ENCODE measurements around the gene LRPAP1.

LRPAP1 gene

DNA sequence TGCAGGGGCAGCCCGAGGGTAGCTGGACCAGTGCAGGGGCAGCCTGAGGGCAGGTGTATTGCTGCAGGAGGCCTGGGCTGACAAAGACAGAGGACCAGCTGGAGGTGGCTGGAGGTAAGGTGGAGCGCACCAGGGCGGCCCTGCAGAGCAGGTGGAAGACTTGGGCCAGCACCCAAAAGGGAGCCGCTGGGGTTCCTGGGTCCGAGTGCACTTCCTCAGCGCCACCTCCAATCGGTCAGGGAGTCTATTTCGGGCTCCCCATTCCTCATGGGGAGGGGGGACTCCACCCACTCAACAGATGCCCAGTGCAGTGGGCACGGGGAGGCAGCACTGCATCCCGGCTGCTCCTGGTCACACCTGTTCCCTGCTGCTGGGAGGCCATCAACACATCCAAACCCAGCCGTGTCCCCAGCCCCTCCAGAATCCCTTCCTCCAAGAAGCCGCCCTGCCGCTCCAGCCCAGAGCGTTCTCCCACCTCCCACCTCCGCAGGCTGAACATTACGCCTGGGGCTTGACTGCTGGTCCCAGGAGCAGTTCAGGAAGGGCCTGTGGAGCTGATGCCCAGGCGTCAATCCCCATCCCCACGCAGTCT lies 1.5 kb downstream of the LRPAP1 start:
- no peak for DNase-seq

DNA sequence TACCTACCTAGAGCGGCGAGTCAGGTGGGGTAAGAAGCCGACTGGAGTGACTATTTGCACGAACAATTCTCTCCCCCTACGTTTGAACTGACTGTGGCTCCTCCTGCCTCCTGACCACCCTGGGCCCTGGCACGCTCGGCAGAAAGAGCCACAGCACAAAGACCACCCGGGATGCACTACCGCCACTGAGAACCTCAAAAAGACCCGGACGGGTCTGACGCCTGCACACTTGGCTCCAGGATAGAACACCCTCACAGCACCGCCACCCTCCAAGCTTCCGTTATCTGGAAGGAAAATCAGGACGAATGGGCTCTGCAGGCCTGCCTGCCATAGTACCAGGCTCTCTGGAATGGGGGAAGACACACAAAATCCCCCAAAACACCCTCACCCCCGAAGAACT lies 2.2 kb downstream of the LRPAP1 start:
- no peak for DNase-seq

DNA sequence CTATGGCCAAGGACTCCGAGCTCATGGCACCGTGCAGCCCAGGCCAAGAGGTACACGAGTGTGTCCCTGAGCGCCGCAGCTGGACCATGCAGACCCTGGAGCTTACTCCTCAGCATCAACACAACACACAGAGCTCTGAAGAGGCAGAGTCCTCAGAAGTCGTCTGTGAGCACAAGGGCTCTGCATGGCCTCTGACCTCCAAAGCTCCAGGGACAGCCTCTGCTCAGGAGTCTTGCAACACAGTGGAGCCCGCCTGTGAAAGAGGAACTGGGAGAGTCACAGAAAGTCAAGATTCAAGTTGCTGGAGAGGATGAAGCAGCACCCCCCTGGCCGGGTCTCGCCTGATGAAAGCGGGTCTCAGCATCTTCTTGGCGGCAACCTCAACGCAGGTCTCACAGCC lies 2.9 kb downstream of the LRPAP1 start:
- DNase-seq, result no peak

DNA sequence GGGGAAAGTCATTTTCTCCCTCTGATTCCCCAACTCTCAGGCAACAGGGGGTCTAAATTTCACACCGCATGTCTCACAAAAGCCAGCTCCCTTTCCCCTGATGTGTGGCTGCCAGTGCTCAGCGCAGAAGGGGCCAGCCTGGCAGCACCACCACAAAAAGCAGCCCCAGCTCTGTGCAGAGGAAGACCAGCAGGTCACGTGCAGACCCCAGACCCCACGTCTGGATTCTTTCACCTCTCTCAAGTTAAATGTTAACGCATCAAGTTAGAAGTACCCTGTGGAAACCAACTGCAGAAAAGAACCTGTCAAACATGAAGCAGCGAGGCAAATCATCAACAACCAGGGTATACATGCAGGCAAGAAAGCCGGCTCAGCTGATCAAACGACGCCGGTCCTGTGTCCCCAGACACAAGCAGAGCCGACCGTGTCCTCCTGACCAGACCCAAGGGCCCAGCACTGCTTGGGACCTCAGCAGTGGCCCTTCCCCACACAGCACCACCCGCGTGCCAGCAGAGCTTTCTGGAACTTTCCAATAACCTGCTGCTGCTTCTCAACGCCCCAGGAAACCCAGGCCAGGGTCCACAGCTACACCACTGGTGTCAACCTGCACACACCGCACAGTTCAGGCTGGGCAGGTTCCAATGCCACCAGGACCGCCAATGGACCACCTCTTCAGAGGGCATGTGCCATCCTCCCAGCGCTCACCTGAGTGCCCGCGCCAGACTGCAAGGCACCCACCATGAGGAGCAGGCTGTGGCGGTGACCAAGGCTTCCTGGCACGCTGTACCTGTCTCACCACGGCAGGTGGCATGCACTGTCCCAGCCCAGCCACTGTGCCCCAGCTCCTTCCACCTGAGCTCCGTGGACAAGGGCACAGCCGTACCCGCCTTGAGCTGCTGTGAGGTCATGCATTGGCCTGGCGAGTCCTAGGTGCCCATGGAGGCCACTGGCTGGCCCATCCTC lies 4.0 kb downstream of the LRPAP1 start:
- no peak for DNase-seq

DNA sequence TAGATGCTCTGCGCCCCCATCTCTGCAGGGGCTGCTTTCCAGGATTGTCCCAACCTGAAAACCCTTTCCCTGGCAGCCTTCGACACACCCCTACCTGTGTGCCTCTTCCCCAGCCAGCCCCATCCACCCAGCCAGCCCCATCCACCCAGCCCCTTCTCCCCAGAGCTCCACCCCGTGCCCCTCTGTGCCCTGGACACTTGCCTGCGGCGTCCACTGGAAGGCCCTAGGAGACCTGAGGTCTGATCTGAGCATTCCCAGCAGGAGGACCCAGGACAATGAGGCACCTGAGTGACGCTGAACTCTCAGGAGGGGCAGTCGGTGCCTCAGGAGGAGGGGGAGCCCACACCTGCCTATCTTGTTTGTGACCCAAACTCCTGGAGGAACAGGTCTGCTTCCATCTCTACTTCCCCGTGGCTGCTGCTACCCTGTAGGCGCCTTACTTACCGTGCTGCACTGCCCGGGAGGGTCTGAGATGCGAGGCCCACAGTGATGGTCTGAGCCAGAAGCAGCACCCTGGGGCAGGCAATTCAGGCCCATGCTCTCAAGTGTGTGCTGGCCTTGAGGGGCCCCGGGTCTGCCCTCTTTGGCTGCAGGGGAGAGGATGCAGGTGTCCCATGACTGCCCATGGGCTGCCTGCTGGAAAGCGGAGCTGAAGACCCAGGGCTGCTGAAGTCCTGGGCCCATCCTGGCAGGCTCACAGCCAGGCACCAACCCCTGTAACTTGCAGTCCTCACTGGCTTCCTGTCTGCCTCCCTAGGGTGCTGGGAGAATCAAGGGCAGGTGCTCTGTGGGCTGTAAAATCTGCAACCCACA lies 4.9 kb downstream of the LRPAP1 start:
- DNase-seq, result no peak

DNA sequence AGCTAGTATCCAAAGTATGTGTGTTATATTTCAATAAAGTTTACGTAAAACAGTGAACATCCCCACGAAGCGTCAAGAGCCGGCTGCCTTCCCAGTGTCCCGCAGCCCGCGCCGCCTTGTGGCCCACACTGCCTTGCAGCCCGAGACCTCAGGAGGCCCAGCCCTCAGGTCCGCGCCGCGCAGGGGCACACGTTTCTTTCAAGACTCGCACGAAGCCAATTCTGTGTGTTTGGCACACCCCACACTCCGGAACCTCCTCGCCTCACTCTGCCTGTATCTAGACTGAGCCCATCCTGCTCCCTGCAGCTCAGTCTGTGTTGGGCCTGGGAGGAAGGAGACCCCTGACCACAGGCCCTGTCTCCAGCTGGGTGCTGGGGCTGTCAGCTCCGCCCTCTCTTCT lies 5.8 kb downstream of the LRPAP1 start:
- no peak for DNase-seq

DNA sequence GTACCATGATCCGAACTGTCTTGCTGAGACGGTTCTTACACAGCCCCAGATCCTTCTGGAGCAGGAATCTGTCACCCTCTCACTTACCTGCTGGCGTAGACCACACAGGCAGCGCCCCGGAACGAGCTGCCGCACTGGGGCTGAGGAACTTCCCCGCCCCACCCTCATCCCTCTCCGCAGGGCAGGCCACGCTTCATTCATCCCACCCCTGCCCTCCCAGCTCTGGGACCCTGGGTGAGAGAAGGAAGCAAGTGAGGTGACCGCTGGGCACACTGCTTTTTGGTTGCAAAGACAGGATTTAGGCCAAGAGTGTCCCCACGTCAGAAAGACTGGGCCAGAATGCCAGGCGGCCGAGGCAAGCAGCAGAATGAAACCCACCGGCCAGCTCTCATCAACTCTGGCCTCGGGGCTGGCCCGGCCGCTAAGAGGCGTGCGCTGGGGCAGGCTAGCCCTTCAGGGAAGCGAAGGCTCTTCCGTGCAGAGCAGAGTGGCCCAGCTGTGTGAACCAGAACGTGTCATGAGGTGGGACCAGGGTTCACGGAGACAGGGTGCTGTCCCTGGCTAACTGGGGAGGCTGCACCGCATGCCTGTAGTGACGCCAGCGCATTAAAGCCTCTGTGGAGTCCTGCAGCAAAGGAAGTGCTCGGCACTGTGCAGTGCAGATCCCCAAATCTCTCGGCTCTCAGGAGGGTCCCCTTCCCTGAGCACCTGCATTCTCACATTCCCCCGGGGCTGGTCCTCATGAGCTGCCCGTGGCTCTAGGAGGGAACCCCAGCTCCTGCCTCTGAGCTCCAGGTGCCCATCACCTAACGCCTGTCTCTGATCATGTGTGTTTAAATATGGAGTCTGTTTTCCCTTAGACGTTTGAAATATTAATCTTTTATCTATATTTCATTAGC lies 6.4 kb downstream of the LRPAP1 start:
- DNase-seq, result no peak

DNA sequence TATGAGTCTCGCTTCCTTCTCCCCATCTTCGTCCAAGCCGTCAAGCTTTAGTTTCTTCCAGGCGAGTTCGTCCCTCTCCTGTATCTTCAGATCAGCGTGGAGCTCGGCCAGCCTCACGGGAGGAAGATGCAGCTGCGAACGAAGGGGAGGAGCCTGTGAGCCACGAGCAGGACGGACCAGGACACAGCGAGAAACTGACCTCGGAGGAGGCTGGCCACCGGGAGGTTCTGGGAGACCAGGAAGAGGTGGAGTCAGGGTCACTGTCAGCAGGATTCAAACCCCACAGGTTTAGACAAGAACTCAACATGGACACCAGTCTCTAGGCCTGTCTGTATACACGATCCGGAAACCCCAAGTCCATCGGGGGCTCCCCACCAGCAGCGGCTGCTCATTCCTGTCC lies 7.3 kb downstream of the LRPAP1 start:
- no peak for DNase-seq

DNA sequence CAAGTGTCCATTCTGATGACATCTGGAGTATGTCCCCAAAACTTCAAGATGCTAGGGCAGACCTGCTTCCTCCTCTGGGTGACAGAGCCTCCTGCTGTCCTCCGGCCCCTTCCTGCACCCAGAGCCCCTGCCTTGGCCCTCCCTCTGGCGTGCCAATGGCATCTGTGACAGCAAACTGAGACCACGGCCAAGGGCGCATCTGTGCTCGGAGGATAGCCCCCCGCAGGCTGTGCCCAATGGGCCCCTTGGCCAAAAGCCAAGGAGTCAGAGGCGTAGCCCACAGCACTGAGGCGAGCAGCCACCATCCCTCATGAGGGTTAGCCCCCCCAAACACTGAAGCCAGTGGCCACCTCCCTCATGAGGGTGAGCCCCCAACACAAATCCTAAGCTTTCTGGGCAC lies 7.9 kb downstream of the LRPAP1 start:
- no peak for DNase-seq

DNA sequence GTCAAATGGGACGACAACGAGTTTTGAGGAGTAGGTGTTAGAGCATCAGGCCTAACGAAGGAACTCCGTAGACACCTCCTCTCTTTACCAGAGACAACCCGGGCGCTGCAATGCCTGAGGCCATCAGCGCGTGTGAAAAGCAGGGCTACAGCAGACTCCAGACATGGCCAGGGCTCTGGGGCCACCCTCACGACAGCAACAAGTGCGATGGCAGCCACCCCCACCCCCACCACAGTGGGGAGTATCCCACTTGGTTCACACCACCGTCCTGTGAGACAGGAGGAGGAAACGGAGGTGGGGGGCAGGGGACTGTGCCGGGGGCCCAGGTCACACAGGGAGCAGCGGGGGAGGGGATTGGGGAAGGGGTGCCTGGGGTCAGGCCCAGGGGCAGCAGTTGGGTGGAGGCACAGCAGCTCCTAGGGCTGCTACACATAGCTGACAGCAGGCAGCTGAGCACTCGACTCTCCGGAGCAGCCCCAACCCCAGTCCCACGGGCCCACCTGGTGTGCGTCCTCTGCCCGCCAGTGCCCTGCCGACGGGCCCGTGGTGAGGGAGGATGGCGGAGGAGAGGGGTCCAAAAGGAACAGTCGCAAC lies 8.5 kb downstream of the LRPAP1 start:
- no peak for DNase-seq

DNA sequence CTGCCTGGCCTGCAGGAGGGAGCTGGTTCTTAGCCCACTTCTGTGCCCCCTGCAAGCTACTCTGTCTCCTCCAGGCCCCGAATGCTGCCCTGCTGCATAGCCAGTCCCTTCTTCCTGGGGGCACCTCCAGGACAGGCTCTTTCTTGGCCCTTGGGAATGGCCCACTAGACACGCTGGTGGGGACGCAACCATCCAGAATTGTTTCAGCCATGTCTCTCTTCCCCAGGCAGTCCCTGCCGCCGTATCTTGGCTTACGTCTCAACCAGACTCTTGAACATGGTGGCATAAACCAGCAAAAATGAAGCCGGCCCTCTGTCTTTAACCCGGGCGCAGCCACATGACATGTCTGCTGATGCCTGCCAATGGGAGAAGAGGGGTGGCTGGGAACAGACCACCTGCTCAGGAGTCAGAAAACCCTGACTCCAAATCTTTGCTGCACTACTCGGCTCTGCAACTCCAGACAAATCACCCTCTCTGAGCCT lies 9.0 kb downstream of the LRPAP1 start:
- DNase-seq, result no peak

DNA sequence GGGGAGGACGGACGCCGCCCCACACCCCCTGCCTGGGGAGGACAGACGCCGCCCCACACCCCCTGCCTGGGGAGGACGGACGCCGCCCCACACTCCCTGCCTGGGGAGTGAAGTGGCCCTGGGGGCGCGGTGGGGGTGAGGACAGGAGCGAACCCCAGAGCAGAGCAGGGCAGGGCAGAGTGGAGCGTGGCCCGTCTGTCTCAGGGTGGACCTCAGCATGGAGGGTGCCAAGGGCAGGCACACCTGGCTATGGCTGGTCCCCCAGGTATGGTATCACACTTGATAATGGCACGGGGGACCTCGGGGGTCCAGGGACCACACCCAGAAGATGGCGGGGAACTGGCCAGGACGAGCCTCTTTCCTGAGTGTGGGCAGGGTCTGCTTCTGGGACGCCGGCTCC lies 9.6 kb downstream of the LRPAP1 start:
- no peak for DNase-seq

DNA sequence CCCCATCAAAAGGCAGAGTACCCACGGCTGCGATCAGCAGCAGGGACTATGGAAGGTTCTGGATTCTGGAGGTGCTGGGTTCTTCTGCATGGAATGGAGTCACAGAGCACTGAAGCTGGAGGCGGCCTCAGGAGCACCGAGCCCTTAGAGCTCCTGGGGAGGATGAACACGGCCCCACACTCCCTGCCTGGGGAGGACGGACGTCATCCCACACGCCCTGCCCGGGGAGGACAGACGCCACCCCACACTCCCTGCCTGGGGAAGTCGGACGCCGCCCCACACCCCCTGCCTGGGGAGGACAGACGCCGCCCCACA lies 9.9 kb downstream of the LRPAP1 start:
- DNase-seq, result no peak

DNA sequence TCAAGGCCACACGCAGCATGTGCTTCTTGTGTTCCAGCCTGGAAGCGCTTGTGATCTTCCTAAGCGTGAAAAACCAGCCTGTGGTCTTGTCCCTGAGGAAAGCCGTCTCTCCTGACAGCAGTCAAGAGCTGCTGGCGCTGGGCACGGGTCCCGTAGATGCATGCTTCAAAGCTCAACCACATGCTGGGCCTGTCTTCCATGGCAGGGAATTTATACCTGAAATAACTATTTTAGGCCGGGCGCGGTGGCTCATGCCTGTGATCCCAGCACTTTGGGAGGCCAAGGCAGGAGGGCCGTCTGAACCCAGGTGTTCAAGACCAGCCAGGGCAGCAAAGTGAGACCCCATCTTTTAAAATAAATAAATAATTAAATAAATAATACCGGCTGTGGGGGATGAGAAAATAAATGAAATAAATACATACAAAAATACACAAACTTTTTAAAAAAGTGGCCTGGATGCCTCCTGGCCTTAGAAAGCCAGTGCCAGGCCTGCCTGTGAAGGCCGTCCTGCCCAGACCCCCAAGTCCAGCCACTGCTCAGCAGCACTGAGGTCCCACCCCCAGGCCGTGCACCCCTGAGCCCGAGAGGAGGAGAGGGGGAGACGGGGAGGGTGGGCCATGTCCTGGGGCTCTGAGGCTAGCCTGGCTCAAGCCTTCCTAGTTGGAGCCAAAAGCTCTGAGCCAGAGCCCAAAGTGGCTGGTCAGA lies 10.4 kb downstream of the LRPAP1 start:
- DNase-seq, result no peak

DNA sequence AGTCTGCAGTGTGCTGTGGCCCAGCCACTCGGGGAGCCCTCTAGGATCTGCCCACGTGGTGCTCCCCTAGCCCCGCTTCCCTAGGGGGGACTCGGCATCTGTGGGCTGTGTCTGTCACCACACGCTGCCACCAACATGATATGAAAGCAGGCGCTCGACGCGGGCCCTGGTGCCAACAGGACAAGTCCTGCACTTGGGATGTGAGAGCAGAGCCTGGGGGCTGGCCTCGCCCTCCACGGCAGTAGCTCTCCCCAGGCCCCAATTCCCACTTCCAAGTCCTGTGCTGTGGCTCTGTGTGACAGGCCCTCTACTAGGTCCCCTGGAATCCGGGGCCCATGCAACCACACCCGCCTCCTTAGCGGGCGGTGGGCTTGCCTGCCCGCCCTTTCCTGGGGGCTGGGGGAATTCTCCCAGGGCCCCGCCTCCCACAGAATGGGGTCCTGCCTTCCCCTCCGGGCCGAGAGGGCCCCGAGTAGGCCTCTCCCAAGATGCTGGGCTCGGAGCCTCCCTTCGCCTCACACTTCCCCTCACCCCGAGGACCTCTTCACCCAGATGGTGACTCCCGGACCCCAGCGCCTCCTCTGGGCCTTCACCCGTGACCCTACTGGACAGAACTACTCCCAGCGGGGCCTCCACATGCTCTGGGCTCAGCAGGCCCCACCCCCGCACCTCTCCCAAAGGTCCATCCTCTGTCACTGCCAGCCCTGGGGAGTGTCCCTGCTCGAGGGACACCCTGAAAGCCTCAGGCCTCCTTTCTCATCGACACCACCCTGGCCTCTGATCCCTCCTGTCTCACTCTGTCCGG lies 11.2 kb downstream of the LRPAP1 start:
- DNase-seq, result no peak

DNA sequence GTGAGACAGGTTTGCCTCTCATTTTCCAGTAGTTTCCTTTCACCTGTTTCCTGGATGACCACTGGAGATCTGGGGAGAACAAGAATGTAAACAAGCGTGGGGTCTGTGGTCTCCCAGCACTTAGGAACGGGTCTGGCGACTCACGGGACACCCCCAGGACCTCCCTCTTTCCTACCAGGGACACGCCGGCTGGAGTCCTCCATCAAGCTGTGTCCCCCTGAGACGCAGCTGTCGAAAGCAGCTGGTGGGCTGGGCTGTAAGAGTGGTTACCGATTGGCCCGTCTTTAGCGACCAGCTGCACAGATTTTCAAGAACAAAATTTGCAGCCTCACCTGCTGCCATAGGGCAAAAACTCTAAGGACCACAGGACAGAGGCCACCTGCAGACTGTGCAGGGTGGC lies 11.9 kb downstream of the LRPAP1 start:
- DNase-seq, result no peak

DNA sequence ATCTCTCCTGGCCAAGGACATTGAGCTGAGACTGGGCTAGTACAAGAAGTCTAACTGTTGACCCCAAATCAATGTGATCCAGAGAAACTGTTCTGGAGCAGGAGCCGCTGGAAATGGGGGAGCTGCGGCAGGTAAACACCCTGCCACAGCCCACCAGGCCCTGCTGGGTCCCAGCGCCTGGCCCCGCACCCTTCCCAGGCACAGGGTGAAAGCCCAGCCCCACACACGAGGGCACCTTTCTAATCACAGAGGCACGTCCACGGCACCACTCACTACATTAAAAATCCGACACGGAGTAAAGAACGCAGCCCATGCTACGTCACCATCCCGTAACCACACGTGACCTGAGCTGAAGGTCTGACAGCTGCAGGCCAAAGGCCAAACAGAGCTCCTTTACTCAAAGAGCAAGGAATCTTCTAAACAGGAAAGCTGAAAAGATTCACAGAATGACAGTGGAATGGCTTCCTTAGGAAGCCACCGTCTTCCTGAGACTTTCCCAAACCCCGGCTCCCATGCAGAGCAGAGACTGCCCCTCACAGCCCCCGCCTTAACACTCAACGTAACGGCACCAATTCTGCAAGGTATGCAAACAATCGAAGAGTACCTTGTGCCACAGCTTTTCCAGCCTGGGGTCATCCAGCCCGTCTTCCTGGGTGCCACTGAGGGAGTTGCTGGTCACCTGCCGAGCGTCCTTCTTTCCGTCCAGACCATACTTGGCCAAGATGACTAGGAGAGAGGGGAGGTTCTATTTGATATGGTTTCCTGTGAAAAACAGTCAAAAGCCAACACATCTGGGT lies 12.6 kb downstream of the LRPAP1 start:
- DNase-seq, result no peak

DNA sequence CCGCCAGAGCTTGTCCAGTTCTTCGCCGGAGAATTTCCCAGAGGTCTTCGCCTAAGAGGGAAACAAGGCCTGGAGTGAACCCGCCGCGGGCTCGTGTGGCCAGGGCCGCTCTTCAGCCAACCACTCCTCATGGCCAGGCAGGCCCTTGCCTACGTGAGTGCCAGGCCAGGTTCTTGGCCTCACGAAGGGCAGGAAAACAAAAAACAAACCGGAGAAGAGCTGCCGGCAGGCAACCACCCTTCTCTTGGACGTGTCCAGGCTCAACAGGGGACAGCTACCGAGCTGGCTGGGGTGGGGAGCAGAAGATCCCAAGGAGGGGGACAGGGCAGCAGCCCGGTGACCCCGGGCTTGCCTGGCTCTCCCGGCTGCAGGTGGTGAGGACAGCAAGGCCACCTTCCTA lies 13.3 kb downstream of the LRPAP1 start:
- DNase-seq, result no peak

DNA sequence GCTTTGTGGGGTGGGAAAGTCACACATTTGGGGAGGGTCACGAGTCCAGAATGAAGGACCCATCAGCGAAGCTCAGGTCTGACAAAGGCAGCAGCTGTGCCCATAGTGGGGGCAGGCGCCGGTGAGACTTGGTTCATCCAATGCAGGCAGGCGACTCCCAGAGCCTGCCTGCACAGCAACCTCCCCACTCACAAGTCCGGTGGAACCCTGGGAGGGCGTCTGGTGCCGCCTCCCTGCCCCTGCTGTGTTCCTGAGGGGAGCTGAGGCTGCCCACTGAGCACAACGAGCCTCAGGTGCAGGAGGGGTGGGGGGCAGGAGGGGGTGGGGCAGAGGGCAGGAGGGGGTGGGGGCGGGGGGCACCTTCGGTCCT lies 13.7 kb downstream of the LRPAP1 start:
- no peak for DNase-seq
